Suprapubic skin (tissue), 4 donors: Measurements from ENCODE around the gene RNF31. TPM values are rescaled to one million over a fixed set of nuclear protein-coding genes. Genes with fewer than 3 reads are reported as not detected.
A peak's percentile ranks its signal among the peaks of the same experiment; 100 is the strongest.

Source experiments
- DNase-seq, 2 donors: peaks; one replicate each; pipeline ENCODE4 v3.0.0-alpha.2; 2019; ENCODE audit warnings: low spot score in 2 of 2
- H3K27ac ChIP-seq: fragments of 200-600 bp; sonication (generic); one replicate; pipeline ENCODE4 v1.5.1; 2019
- H3K27me3 ChIP-seq: fragments of 200-600 bp; sonication (generic); one replicate; pipeline ENCODE4 v1.5.1; 2019
- H3K36me3 ChIP-seq: fragments of 200-600 bp; sonication (generic); one replicate; pipeline ENCODE4 v1.5.1; 2019
- H3K4me1 ChIP-seq: fragments of 200-600 bp; sonication (generic); one replicate; pipeline ENCODE4 v1.5.1; 2019
- H3K4me3 ChIP-seq: fragments of 200-600 bp; sonication (generic); one replicate; pipeline ENCODE4 v1.5.1; 2019; ENCODE audit warnings: mild to moderate bottlenecking
- H3K9me3 ChIP-seq: fragments of 200-600 bp; sonication (generic); one replicate; pipeline ENCODE4 v1.5.1; 2019
- EP300 ChIP-seq: sonication (generic); formaldehyde crosslinking; IDR thresholded peaks from one replicate; pipeline ENCODE4 v1.6.1; 2017; ENCODE audit warnings: antibody characterized with exemption
- POLR2A ChIP-seq, 2 donors: fragments of 450-650 bp; IDR thresholded peaks; one replicate each; pipeline ENCODE4 v1.6.1; 2017; ENCODE audit warnings: antibody characterized with exemption in 2 of 2, mild to moderate bottlenecking in 2 of 2, moderate library complexity in 2 of 2
- POLR2AphosphoS5 ChIP-seq, 3 donors: sonication (generic); formaldehyde crosslinking; IDR thresholded peaks; one replicate each; pipeline ENCODE4 v1.6.1; 2017; ENCODE audit warnings: antibody characterized with exemption in 3 of 3
- WGBS: methylation state at CpG from one replicate; pipeline ENCODE4 v1.1.5; 2018; 5-methylcytosine and 5-hydroxymethylcytosine counted together
- total RNA-seq, 4 donors: library from RNA; depleted of rRNA; stranded (reverse); fragments of >200 nt; gene quantifications; one replicate each; pipeline ENCODE4 v1.1.0, GENCODE V29; 2016
- TF ChIP-seq, protein P1 (sequence below), 2 donors: fragments of 200-600 bp in 1 of 2; fragments of 450-650 bp in 1 of 2; sonication (generic) in 1 of 2; IDR thresholded peaks; one replicate each; pipeline ENCODE4 v1.5.1; 2016 to 2019; ENCODE audit warnings: antibody characterized with exemption in 2 of 2, mild to moderate bottlenecking in 1 of 2, moderate library complexity in 1 of 2

The RNF31 gene
- 10 to 100 TPM; 62.3 to 97.2 (median 70.6) TPM for total RNA-seq

DNA sequence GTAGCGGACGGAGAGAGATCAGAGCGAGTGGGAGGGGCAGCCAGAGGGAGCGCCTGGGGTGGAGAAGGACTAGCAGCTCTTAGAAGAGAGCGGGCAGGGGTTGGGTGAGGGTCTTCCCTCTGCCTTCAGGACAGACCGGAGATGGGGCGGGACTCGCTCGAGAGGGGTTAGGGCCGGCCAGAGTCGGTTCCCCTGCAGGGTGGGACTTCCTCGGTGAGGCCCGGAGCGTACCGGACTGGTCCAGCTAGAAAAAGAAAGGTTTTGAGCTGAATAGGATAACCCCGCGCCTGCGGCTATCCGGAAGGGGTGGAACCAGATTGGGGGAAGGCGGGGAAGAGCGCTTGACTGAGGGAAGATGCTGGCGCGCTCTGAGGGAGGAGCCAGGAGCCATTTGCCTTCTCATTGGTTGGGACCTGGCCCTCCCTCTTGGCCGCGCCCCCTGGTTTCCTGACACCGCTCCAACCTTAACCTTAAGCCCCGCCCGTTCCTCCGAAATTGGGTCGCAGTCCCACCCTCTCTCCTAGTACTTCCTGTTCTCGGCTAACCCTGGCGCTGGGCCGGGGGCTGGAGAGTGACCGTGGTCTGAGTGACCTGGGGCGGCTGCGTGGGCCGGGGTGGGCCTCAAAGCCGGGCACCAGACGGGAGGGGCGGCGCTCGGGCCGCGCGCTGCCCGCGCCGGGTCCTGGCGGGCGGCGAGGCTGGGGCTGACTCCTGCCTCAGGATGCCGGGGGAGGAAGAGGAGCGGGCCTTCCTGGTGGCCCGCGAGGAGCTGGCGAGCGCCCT is at the start of gene RNF31:
Gene RNF31 (plus strand): TSS at position 521 of the 783 bp plus-strand sequence. CDS start 201 bp downstream, at position 722.
- Histone ChIP-seq H3K27me3 (no peaks in the 10 kb centered on the region), H3K9me3 (no peaks in the 10 kb centered on the region), H3K36me3 (peaks cover 37% of the 10 kb centered on the region), H3K4me3 (peak within 1 kb of the TSS; percentile 96), H3K4me1 (peaks cover 37% of the 10 kb centered on the region), H3K27ac (peak within 1 kb of the TSS; percentile 84)
- peak in 1 of 3 donors; percentile 7 for TF ChIP-seq POLR2AphosphoS5 (IDR thresholded peaks at IDR 0.05)
- TF ChIP-seq, protein P1, sequence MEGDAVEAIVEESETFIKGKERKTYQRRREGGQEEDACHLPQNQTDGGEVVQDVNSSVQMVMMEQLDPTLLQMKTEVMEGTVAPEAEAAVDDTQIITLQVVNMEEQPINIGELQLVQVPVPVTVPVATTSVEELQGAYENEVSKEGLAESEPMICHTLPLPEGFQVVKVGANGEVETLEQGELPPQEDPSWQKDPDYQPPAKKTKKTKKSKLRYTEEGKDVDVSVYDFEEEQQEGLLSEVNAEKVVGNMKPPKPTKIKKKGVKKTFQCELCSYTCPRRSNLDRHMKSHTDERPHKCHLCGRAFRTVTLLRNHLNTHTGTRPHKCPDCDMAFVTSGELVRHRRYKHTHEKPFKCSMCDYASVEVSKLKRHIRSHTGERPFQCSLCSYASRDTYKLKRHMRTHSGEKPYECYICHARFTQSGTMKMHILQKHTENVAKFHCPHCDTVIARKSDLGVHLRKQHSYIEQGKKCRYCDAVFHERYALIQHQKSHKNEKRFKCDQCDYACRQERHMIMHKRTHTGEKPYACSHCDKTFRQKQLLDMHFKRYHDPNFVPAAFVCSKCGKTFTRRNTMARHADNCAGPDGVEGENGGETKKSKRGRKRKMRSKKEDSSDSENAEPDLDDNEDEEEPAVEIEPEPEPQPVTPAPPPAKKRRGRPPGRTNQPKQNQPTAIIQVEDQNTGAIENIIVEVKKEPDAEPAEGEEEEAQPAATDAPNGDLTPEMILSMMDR (IDR thresholded peaks at IDR 0.05), result no peak
- 2% methylated on average over 32 of the region's 57 CpGs for WGBS
- DNase-seq, result peak; percentile 99 to 100

DNA sequence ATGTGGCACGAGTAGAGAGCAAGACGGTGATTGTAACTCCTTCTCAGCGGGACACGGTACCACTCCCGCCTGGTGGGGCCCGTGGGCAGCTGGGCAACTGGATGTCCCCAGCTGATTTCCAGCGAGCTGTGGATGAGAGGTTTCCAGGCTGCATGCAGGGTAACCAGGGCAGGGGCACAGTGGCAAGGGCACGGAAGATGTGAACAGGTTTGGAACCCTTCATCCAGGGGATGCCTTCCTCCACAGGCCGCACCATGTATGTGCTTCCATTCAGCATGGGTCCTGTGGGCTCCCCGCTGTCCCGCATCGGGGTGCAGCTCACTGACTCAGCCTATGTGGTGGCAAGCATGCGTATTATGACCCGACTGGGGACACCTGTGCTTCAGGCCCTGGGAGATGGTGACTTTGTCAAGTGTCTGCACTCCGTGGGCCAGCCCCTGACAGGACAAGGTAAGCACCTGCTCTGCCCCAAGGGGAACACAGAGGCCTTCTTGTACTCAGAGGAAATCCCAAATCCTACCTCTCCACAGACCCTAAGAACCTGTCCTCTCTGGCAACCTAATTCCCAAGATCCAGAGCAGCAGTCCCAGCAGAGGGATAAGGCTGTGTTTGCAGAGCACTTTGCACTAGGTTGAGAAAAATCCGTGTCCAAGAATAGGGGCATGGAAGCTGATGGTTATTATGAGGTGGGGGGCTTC is 48.9 kb upstream of the RNF31 start:
- no peak overlapping the region for H3K27ac ChIP-seq
- peaks cover 33% of the 10 kb centered on the region for H3K36me3 ChIP-seq
- WGBS, result 91% methylated on average over 12 of the region's 16 CpGs
- H3K4me1 ChIP-seq, result peaks cover 20% of the 10 kb centered on the region
- DNase-seq, result no peak
- TF ChIP-seq EP300 (no peak), POLR2AphosphoS5 (IDR thresholded peaks at IDR 0.05) (no peak), POLR2A (IDR thresholded peaks at IDR 0.05) (no peak)
- TF ChIP-seq, protein P1 (IDR thresholded peaks at IDR 0.05), result no peak
- H3K27me3 ChIP-seq, result no peaks in the 10 kb centered on the region
- H3K9me3 ChIP-seq, result no peaks in the 10 kb centered on the region
- no peak overlapping the region for H3K4me3 ChIP-seq

DNA sequence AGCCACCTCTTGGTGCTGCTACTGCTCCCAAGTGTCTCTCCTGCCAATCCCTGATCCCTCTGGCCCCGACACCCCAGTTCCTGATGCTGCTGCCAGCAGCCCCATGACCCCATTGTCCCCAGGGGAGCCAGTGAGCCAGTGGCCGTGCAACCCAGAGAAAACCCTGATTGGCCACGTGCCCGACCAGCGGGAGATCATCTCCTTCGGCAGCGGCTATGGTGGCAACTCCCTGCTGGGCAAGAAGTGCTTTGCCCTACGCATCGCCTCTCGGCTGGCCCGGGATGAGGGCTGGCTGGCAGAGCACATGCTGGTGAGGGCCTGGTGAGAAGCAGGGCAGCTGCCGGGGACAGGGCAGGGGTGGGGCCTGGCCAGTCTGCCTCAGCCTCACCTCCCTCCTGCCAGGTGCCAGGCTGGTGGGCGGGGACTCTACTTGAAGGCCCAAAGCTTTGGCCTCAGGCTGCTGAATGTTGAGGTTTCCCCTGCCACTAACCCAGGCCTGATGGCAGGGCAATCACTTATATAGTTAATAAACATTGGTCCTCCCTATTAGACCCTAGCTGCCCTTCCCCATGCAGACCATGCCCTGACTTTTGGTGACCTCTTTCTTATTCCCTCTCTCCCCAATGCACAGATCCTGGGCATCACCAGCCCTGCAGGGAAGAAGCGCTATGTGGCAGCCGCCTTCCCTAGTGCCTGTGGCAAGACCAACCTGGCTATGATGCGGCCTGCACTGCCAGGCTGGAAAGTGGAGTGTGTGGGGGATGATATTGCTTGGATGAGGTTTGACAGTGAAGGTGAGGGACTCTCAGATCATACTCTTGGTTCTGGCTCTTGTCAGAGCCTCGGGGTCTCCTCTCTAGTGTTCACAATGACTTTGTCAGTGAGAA is 48.1 kb upstream of the RNF31 start:
- H3K36me3 ChIP-seq, result peaks cover 35% of the 10 kb centered on the region

DNA sequence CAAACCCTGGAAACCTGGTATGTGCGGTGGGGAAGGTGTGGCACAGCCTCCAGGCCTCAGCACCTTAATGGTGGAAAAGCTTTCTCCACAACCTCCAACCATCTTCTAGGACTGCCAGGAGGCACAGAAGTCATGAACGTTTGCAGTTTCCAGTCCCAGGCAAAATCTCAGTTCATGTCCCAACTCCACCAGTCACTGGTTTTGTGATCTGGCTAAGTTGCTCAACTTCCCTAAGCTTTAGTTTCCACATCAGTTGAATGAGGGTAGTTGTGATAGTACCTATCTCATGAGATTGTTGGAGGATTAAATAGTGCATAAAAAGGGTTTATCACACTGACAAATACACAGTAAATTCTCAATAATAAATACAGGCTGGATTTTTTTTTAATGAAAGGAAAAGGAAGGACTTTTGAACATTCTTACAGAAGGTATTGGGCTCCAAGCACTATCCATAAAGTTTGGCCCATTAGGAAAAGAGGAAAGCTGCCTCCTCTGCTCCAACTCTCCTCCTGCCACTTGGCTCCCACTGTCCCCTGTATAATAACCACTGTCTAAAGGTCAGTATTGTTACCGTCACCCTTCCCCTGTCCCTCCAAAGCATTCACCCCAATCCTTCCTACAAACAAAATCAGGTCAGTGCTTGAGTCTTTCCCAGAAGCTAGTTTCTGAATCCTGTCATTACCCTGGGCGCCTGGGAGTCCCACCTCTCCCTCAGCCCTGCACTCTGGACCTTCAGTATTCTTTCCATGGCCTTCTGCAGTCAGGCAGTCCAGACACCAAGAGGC is 46.9 kb upstream of the RNF31 start:
- 84% methylated on average over 4 of the region's 4 CpGs for WGBS
- TF ChIP-seq, protein P1 (IDR thresholded peaks at IDR 0.05), result no peak

More for the DNA sequence above, 48.1 kb upstream of the RNF31 start:
- Histone ChIP-seq H3K27me3 (no peaks in the 10 kb centered on the region), H3K4me3 (no peak overlapping the region), H3K4me1 (peaks cover 14% of the 10 kb centered on the region), H3K27ac (no peak overlapping the region), H3K9me3 (no peaks in the 10 kb centered on the region)
- WGBS, result 73% methylated on average over 8 of the region's 17 CpGs
- no peak for DNase-seq
- TF ChIP-seq POLR2A (IDR thresholded peaks at IDR 0.05) (no peak), POLR2AphosphoS5 (IDR thresholded peaks at IDR 0.05) (no peak), EP300 (no peak)
- TF ChIP-seq, protein P1 (IDR thresholded peaks at IDR 0.05), result no peak

More for the DNA sequence above, 46.9 kb upstream of the RNF31 start:
- Histone ChIP-seq H3K4me3 (no peak overlapping the region), H3K27me3 (no peaks in the 10 kb centered on the region), H3K27ac (no peak overlapping the region), H3K36me3 (peaks cover 35% of the 10 kb centered on the region), H3K4me1 (peaks cover 5% of the 10 kb centered on the region), H3K9me3 (no peaks in the 10 kb centered on the region)
- no peak for DNase-seq
